ENCODE measurements around the gene SHB. TPM values are rescaled to one million over a fixed set of nuclear protein-coding genes. Genes with fewer than 3 reads are reported as not detected.
"Not testable (repeated sequence)": the region's sequence is repeated elsewhere in the genome, so short reads cannot be mapped to it uniquely, and the experiment has no call there.

Gene SHB
- total and polyA plus RNA-seq, 2 donors from 2014 or later: 16.4 to 39.8 TPM

DNA sequence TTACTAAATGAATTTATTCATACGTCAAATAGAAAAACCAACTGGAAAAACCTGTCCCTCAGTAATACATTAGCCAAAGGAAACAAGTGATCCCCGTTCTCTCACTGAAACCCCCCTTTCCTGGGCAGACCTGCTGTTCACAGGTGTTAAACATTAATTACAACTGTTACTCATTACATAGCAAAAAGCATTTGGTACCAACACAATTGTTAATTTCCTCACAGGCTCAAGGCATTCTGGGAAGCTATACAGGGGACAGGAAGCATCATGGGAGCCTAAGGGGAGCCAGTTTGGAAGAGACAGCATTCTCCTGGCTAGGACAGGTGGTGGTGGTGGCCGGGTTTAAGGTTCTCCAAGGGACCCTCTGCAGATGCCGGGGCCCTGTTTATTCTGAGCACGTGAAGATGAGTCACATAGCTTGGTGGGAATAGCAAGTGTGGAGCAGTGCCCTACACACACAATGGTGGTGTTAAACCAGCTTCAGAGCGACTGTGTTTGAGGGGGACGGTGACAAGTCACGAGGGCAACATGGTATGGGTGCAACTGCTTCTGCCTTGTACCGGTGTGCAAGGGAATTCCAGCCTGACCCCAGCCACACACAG, 102.5 kb downstream of the SHB start:
- H3K9ac ChIP-seq (ENCODE audit: low read length in 3 of 3): peak overlapping the region in 1 of 3 donors; percentile 21
- H3K9me3 ChIP-seq (ENCODE audit: control insufficient read depth in 2 of 3, insufficient read depth in 1 of 3, low read length in 3 of 3): no peaks in the 10 kb centered on the region
- DNase-seq (peak; percentile 47 to 92 (median 59)), FAIRE-seq (peak; percentile 92)
- peaks cover 6 to 64% (median 63%) of the 10 kb centered on the region in 3 donors for H3K4me1 ChIP-seq (ENCODE audit: control insufficient read depth in 2 of 3, insufficient read depth in 2 of 3, low read depth in 1 of 3, low read length in 3 of 3)
- no peaks in the 10 kb centered on the region for H3K27me3 ChIP-seq (ENCODE audit: control insufficient read depth, insufficient read depth, low read length)
- intact Hi-C loops (cut with DNase I): no loop called here
- TF ChIP-seq, protein P1, sequence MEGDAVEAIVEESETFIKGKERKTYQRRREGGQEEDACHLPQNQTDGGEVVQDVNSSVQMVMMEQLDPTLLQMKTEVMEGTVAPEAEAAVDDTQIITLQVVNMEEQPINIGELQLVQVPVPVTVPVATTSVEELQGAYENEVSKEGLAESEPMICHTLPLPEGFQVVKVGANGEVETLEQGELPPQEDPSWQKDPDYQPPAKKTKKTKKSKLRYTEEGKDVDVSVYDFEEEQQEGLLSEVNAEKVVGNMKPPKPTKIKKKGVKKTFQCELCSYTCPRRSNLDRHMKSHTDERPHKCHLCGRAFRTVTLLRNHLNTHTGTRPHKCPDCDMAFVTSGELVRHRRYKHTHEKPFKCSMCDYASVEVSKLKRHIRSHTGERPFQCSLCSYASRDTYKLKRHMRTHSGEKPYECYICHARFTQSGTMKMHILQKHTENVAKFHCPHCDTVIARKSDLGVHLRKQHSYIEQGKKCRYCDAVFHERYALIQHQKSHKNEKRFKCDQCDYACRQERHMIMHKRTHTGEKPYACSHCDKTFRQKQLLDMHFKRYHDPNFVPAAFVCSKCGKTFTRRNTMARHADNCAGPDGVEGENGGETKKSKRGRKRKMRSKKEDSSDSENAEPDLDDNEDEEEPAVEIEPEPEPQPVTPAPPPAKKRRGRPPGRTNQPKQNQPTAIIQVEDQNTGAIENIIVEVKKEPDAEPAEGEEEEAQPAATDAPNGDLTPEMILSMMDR (IDR thresholded peaks at IDR 0.05; ENCODE audit: borderline replicate concordance, extremely low read depth, insufficient read depth): no peak
- H3K36me3 ChIP-seq (ENCODE audit: control insufficient read depth in 2 of 3, insufficient read depth in 3 of 3, low read length in 3 of 3): no peaks in the 10 kb centered on the region
- H3K27ac ChIP-seq (ENCODE audit: low read depth in 2 of 2, low read length in 2 of 2): peak overlapping the region; percentile 91 to 94
- peak overlapping the region in 1 of 3 donors; percentile 4 for H3K4me3 ChIP-seq (ENCODE audit: low read length in 3 of 3)

DNA sequence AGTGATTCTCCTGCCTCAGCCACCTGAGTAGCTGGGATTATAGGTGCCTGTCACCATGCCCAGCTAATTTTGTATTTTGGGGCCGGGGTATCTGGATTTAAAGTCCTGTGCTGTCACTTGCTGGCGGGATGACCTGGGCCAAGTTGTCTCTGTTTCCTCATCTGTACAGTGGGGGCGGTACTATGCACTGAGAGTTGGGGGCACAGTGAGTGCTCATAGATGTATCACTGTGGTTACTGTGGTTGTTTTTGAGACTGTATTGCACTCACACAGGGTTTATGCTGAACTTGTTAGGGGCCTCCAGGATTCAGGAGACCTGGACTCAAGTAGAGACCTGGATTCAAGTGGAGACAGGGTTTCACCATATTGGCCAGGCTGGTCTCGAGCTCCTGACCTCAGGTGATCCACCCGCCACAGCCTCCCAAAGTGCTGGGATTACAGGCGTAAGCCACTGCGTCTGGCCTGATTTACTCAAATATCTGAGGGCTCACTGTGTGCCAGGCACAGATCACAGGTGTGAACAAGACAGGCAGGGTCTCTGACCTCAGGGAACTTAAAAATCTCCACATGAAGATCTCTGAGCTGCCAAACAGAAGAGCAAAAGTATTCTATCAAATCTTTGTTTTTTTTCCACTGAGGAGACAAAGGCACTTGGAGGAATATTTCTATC, 103.2 kb downstream of the SHB start:
- DNase-seq: peak in 1 of 5 donors; percentile 62
- H3K27ac ChIP-seq (ENCODE audit: low read depth in 2 of 2, low read length in 2 of 2): peak overlapping the region; percentile 91 to 94

DNA sequence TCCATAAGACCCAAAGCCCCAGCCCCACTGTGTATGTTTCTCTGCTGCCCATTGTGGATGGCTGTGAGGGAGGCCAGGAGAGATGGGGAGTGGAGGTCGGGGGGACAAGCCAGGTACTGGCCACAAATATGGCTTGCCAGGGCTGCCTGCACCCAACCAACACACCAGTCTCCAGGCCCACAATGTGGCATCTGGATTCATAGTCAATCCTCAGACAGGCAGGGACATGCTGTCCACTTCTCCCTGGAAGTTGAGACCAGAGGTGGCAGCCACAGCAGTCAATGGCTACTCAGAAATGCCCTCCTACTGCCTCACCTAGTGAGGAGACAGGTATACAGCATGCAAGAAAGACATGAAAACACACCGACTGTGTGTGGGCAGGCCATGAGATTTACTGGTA, 103.9 kb downstream of the SHB start:
- no peaks in the 10 kb centered on the region for H3K9me3 ChIP-seq (ENCODE audit: control insufficient read depth in 2 of 3, insufficient read depth in 1 of 3, low read length in 3 of 3)
- peak overlapping the region in 1 of 3 donors; percentile 76 for H3K9ac ChIP-seq (ENCODE audit: low read length in 3 of 3)
- DNase-seq (no peak), FAIRE-seq (no peak)
- no peaks in the 10 kb centered on the region for H3K36me3 ChIP-seq (ENCODE audit: control insufficient read depth in 2 of 3, insufficient read depth in 3 of 3, low read length in 3 of 3)
- peak overlapping the region; percentile 91 to 94 for H3K27ac ChIP-seq (ENCODE audit: low read depth in 2 of 2, low read length in 2 of 2)
- no peak overlapping the region for H3K4me3 ChIP-seq (ENCODE audit: low read length in 3 of 3)
- intact Hi-C loops (cut with DNase I): no loop called here
- TF ChIP-seq, protein P1 (IDR thresholded peaks at IDR 0.05; ENCODE audit: borderline replicate concordance, extremely low read depth, insufficient read depth): no peak
- no peaks in the 10 kb centered on the region for H3K27me3 ChIP-seq (ENCODE audit: control insufficient read depth, insufficient read depth, low read length)
- peaks cover 6 to 63% (median 54%) of the 10 kb centered on the region in 3 donors for H3K4me1 ChIP-seq (ENCODE audit: control insufficient read depth in 2 of 3, insufficient read depth in 2 of 3, low read depth in 1 of 3, low read length in 3 of 3)

More for the DNA sequence above, 103.2 kb downstream of the SHB start:
- Histone ChIP-seq H3K4me1 (ENCODE audit: control insufficient read depth in 2 of 3, insufficient read depth in 2 of 3, low read depth in 1 of 3, low read length in 3 of 3) (peaks cover 6 to 63% (median 58%) of the 10 kb centered on the region in 3 donors), H3K9ac (ENCODE audit: low read length in 3 of 3) (peak overlapping the region in 1 of 3 donors; percentile 76)
- H3K36me3 ChIP-seq (ENCODE audit: control insufficient read depth in 2 of 3, insufficient read depth in 3 of 3, low read length in 3 of 3); H3K27me3 ChIP-seq (ENCODE audit: control insufficient read depth, insufficient read depth, low read length); H3K9me3 ChIP-seq (ENCODE audit: control insufficient read depth in 2 of 3, insufficient read depth in 1 of 3, low read length in 3 of 3); H3K4me3 ChIP-seq (ENCODE audit: low read length in 3 of 3); intact Hi-C loops (cut with DNase I); FAIRE-seq: not testable (repeated sequence)

DNA sequence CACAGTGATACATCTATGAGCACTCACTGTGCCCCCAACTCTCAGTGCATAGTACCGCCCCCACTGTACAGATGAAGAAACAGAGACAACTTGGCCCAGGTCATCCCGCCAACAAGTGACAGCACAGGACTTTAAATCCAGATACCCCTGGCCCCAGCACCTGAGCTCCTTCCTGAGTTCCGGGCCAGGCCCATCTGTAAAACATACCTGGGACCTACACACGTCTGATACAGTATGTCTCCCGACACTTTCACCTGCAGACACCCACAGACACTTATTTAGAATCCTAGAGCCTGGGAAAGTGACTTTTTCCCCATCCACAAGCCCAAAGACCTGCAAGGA, 104.3 kb downstream of the SHB start:
- no peaks in the 10 kb centered on the region for H3K27me3 ChIP-seq (ENCODE audit: control insufficient read depth, insufficient read depth, low read length)
- H3K9me3 ChIP-seq (ENCODE audit: control insufficient read depth in 2 of 3, insufficient read depth in 1 of 3, low read length in 3 of 3): no peaks in the 10 kb centered on the region
- H3K36me3 ChIP-seq (ENCODE audit: control insufficient read depth in 2 of 3, insufficient read depth in 3 of 3, low read length in 3 of 3): no peaks in the 10 kb centered on the region
- H3K9ac ChIP-seq (ENCODE audit: low read length in 3 of 3): peak overlapping the region in 1 of 3 donors; percentile 76
- H3K4me3 ChIP-seq (ENCODE audit: low read length in 3 of 3): no peak overlapping the region
- H3K27ac ChIP-seq (ENCODE audit: low read depth in 2 of 2, low read length in 2 of 2): peak overlapping the region; percentile 91 to 94
- TF ChIP-seq, protein P1 (IDR thresholded peaks at IDR 0.05; ENCODE audit: borderline replicate concordance, extremely low read depth, insufficient read depth): no peak
- peaks cover 6 to 60% (median 51%) of the 10 kb centered on the region in 3 donors for H3K4me1 ChIP-seq (ENCODE audit: control insufficient read depth in 2 of 3, insufficient read depth in 2 of 3, low read depth in 1 of 3, low read length in 3 of 3)
- DNase-seq (no peak), FAIRE-seq (no peak)
- intact Hi-C loops (cut with DNase I): no loop called here
